Mammary epithelial cell (primary cell): ENCODE measurements around the gene LTF.

ENCODE experiments used
- CTCF ChIP-seq, 2 donors: IDR thresholded peaks in 1 of 2; conservative IDR thresholded peaks in 1 of 2; 2 replicates each; pipeline ENCODE4 v1.5.1; 2011 to 2012; ENCODE audit warnings: inconsistent platforms in 2 of 2, low read length in 2 of 2, mild to moderate bottlenecking in 2 of 2, control low read depth in 1 of 2, low read depth in 1 of 2; ENCODE audit not compliant: insufficient read depth in 1 of 2; ENCODE audit errors: extremely low read depth in 1 of 2
- EZH2 ChIP-seq: IDR thresholded peaks from 2 replicates; pipeline ENCODE4 v1.6.1; 2012; ENCODE audit warnings: low read length, inconsistent platforms, borderline replicate concordance

- TF ChIP-seq EZH2 (no peak), CTCF (conservative IDR thresholded peaks at IDR 0.05 in 1 of 2, IDR thresholded peaks at IDR 0.05 in 1 of 2; ENCODE audit: extremely low read depth in 1 of 2, insufficient read depth in 1 of 2, low read depth in 1 of 2, low read length in 2 of 2) (no peak)
Observed at GRCh38 chr3:46498916-46499519, 34.3 kb upstream of the LTF start.
